HL-60/S4 treated with retinoic acid at 250 ng/mL for 4 days and 3 days (cell line): ENCODE results near the gene MITF.

Source experiments
- in situ Hi-C: fragments of 300-500 bp; cut with MboI; formaldehyde crosslinking; loops from 2 replicates; pipeline ENCODE4 v1.7.0; 2022; ENCODE audit warnings: low sequenced_read_pairs

Gene MITF

GRCh38 chr3:69941439-69942176 lies 202.3 kb downstream of the MITF start:
- in situ Hi-C loops = no loop called here

DNA sequence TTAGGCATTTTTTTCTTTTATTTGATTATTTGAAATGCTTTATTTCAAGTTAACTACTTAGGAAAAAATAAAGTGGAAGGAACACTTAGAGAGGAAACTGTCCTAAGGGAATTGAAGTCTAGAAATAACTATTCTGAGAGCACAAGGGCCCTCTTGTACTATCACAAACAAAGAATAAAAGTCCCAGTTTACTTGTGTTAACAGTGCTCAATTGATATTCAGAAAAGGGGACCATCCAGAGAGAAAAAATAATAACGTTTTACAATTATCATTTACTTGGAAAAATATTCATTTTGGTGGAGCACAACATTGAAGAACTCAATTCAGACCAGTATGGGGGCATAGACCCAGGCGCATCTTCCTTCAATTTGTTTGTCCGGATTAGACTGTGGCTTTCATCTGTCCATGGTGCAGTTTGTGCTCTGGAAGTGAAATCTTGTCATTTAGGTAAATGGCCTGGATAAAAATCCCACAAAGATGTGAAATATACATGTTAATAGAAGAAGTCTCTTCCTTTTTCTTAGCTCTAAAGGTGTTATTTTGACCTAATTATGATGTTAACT lies 205.7 kb downstream of the MITF start:
- in situ Hi-C loops = no loop called here

GRCh38 chr3:69948246-69948862 lies 209.1 kb downstream of the MITF start:
- in situ Hi-C loops = no loop called here

- in situ Hi-C loops = no loop called here
Observed at GRCh38 chr3:69951616-69952015, 212.4 kb downstream of the MITF start.

DNA sequence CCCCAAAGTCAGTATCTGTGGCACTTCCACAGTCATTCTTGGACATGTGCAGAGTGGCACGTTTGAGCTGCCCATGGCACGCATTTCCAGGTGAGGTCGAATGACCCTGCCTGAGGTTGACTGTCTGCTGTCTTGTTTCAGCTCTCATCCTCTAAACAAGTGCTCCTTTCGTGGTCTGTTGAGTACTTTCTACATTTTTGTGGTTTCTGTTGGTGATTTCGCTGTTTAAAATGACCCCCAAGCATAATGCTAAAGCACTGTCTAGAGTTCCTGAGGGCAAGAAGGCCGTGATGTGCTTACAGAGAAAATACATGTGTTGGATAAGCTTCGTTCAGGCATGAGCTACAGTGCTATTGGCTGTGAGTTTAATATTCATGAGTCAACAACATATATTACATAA lies 220.3 kb downstream of the MITF start:
- in situ Hi-C loops = no loop called here

GRCh38 chr3:69961706-69962439 lies 222.6 kb downstream of the MITF start:
- in situ Hi-C loops = no loop called here

GRCh38 chr3:69963643-69964042 lies 224.4 kb downstream of the MITF start:
- in situ Hi-C loops = no loop called here

- in situ Hi-C loops = no loop called here
Observed at GRCh38 chr3:69967156-69967555, 227.9 kb downstream of the MITF start.

- in situ Hi-C loops = no loop called here
Observed at GRCh38 chr3:69970827-69971226, 231.6 kb downstream of the MITF start.

- in situ Hi-C loops = no loop called here
Observed at GRCh38 chr3:69972672-69973071, 233.4 kb downstream of the MITF start.

- in situ Hi-C loops = no loop called here
Observed at GRCh38 chr3:69976021-69976420, 236.8 kb downstream of the MITF start.

DNA sequence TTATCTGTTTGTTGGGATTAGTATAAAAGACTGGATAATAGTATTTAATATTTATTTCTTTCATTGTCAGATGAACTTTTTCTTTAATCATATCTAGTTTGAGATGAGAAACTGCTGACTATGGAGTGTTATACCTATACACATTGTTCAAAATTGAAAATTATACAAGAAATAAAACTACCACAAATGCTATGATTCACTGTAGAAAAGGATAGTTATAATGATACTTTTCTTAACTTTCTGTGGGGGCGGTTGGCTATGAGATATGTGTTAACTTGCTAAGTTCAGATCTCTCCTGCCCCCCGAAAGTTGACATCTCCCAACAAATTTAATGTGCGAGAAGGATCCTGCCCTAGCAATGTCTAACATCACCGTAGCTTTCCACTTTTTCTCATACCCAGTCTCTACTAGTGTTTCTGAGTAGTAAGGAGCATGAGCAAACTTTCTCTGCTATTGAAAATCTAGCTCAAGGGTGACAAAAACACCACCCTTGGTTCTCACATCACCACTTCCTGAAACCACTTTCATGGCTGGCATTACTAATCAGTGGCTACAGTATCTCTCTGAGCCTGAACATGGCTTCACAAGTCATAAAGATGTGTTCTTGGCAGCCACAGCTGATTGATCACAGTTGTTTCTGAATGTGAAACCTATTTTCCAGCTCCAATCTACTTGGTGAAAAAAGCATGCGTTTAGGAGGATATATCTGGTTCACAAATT lies 244.4 kb downstream of the MITF start:
- in situ Hi-C loops = no loop called here

- in situ Hi-C loops = no loop called here
Observed at GRCh38 chr3:69985266-69985665, 246.0 kb downstream of the MITF start.

DNA sequence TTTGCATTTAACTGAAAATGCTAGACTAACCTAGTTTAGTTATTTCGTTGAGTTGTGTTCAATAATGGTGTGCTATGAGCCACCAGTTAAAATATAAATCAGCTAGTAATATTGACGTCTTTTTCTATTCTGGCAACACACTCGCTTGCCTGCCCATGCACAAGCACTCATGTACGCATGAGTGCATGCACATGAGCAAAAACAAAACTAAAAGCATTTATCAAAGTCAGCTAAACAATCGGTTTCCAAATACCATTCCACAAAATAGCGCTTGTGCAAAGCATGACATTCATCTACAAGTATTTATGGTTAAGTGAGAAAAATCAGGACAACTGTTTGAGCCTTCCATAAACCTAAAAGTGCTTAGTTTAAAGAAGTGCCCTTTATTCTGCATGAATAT lies 247.2 kb downstream of the MITF start:
- in situ Hi-C loops = no loop called here

DNA sequence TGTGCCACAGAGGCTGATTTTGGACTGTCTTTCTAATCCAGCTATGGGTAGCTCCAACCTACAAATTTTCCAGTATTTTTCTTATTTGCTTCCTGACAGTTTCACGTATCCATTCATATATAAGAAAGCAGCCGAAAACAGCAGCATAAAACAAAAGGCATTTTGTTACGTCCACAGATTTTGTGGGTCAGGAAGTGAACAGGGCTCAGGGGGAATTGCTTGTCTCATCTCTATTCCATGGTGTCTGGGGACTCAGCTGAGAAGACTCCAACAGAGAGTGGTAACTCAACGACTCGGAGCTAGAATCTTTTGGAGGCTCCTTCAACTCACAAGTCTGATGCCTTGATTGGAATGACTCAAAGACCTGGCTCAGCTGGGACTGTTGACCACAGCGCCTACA lies 248.6 kb downstream of the MITF start:
- in situ Hi-C loops = no loop called here

DNA sequence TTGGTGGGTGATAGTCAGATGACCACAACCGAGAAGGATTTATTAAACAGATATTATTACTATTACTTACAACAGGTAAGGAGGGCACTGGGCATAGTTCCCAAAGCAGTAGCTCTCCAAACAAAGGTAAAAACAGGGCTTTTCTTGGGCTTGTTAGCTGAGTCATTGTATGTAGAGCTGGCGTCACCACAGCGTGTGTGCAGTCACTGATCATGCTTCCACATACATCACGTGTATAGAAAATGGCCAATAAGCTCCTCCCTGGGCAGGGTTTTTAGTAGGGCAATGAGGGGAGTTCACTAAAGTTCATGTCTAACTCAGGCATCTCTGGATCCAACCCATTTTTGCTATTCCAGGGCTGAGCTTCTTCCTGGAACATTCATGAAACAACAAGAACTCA lies 254.5 kb downstream of the MITF start:
- in situ Hi-C loops = no loop called here

GRCh38 chr3:69994919-69995318 lies 255.7 kb downstream of the MITF start:
- in situ Hi-C loops = no loop called here

DNA sequence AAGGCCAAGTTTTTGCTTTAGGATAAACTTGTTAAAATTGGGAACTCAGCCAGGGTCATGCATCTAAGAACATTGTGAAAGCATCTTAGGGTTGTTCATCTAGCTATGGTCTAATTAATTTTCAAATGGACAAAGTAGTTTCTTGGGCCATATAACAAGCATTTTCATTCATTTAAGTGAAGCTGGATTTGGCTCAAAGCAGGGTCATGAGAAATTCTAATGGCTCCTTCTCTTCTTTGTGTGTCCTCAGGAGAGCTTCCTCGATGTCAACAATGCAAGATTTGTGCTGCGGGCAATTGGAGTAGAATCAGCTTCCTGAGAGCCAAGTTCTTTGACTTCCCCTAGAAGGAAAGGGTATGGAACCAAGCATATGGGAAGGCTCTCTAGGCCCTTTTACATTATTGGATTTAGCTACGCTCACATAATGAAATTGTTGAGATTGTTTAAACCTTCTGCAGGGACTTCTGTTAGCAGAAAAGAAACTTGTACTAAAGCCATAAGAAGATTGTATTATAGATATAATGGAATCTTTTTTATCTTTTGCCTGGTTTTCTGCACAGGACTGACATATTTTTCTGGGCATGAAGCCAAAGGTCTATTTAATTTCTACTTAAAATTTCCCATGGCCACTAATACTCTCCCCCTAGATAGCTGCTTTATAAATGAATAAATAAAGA lies 258.5 kb downstream of the MITF start:
- in situ Hi-C loops = no loop called here

DNA sequence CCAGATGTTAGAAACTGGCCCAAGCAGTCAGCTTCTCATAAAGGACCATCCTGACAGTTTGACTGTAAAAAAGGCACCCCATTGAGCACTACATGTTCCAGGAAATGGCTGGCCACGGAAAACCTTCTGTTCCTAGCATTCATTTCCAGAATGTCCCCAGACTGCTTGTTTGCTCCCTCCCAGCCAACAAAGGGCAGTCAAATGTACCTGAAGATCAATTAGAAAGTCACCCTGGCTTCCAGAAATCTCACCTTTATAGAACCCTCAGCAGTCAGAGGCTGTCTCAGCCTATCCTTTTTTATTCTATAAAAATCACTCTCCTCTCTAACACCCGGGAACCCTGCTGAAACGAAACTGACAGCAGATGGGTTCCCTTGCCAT lies 259.5 kb downstream of the MITF start:
- in situ Hi-C loops = no loop called here

GRCh38 chr3:69999140-70000027 lies 260.1 kb downstream of the MITF start, which contains the start of gene SAMMSON:
Gene SAMMSON, plus strand, starts transcription at chr3:69999733.
- in situ Hi-C loops = no loop called here
